Stimulated activated CD4-positive, alpha-beta T cell treated with anti-CD3 and anti-CD28 coated beads, Interleukin-2, amount 100 ng/mL, for 4 hours (primary cell): ENCODE results near the gene RUNDC1.
"Not testable (repeated sequence)": the region's sequence is repeated elsewhere in the genome, so short reads cannot be mapped to it uniquely, and the experiment has no call there.

Experiments
- DNase-seq: peaks from one replicate; pipeline ENCODE4 v3.0.0-alpha.2; 2020; ENCODE audit warnings: low read depth

The RUNDC1 gene

DNA sequence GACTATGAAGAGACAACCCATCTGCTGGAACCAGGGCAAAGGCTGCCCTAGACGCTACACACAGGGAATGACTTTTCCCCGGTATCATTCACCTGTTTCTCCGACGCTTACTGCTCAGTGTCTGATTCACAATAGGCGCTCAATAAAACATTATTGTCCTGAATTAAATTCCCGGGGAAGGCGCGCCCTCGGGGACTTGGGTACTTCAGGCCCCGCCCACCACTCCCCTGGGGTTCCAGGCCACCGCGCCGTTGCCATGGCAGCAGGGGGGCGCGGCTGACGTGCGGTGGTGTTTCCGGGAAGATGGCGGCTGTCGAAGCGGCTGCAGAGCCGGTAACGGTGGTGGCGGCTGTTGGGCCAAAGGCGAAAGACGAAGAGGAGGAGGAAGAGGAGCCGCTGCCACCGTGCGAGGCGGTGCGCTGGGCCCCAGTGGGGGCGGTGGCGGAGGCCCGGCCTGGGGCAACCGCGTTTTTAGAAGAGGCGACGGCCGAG lies at the start of gene RUNDC1:
RUNDC1 (plus strand) TSS at position 292 of the 492 bp plus-strand sequence; CDS start at position 304, 12 bp downstream.
- DNase-seq: peak; percentile 91

DNA sequence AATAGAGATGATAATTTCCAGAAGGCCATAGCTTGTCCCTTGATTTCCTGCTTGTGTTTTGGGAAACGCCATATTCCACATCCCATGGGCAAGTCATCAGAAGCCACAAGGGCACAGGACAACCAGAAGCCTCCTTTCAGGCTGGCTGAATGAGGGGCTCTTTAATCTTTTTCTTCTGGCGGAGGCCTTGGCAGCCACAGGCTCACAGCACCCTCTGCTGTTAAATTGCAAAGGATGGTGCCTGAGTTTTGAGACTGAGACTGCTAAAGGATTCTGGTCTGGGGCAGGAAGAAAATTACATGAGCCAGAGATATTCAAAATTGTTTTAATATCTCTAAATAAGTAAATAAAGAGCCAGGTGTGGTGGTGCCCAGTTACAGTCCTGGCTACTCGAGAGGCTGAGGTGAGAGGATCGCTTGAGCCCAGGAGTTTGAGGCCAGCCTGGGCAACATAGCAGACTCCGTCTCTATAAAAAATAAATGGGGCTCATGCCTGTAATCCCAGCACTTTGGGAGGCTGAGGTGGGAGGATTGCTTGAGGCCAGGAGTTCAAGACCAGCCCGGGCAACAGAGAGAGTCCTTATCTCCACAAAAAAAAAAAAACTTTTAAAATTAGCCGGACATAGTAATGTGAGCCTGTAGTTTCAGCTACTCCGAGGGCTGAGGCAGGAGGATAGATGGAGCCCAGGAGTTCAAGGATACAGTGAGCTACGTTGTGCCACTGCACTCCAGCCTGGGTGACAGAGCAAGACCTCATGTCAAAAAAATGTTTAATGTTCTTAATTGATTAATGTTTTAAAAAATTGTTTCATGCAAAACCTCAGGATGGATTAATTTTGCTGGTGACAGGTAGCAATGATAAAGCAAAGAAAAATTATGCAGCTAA lies 42.4 kb upstream of the RUNDC1 start:
- DNase-seq: no peak

DNA sequence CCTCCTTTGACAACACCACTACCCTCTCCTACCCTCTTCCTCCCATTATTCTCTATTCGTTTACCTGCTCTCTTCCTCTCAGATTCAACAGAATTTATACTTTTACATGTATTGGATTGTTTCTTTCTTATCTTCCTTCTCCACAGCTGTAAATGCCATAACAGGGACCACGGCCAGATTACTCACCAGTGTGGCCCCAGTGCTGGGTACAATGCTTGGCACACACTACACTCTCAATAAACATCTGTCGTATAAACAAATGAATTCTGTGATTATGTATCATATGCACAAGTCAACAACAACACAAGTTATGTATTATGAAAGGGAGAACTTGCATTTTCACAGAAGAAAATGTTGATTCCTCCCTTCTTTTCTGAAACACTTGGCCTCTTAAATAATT lies 36.2 kb upstream of the RUNDC1 start:
- DNase-seq: no peak

DNA sequence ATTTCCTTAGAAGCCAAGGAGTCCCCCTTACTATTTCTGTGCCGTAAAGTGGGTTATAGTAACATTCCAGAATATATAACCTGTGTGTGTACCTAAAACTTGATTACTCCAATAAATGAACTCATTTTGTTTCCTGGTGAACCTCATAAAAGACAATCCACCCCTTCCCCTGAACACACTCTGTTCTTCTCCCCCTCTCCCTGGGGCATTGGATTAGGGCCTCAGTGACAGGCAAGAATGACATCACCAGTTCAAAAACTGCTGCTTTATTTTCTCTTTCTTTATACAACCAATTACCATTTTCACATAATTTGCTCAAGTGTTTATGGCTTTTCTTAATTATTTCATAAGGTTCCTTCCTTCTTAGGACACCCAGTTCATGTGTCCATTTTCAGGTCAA lies 33.6 kb upstream of the RUNDC1 start:
- DNase-seq: no peak

DNA sequence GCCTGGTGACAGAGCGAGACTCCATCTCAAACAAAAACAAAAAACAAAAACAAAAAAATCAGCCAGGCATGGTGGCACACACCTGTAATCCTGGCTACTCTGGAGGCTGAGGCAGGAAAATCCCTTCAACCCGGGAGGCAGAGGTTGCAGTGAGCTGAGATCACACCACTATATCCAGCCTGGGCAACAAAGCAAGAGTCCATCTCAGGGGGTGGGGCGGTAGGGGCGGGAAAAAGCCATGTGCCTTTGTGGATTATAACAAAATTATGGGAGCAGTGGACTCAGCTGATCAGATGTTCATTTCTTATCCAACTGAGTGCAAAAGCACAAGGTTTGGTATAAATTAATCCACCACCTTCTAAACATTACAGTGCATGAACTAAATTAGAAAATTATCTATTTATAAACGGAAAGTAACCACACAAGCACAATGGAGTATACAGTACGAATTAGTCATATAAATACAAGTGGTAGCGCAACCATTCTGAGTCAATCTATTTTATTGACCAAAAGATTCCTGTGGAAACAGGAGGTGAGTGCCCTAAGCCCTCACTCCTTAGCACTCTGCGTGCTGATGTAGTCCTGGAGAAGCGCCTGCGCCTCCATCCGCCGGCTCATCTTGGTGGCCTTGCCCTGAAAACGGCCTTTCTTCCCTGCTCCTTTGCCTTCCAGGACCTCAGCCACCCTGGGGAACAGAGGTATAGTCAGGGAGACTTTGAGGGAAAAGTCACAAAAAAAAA lies 30.2 kb upstream of the RUNDC1 start:
- no peak for DNase-seq

DNA sequence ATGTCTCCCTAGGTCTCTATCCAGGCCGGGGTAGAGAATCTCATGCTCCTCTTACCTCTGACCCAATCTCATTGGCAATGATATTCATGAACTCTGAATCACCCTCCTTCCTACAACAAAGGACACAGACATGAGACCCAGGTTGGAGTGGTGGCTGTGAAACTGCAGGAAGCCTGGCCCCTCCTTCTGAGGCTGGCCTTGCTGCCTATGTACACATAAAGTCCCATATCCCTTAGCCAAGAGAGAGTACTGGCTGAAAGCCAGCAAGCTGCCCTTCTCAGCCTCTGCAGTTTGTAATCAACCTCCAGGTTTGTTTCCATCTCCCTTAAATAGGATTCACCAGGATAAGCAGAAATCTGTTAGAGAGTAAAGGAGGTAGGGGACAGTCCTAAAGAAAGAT lies 26.7 kb upstream of the RUNDC1 start:
- DNase-seq: no peak

DNA sequence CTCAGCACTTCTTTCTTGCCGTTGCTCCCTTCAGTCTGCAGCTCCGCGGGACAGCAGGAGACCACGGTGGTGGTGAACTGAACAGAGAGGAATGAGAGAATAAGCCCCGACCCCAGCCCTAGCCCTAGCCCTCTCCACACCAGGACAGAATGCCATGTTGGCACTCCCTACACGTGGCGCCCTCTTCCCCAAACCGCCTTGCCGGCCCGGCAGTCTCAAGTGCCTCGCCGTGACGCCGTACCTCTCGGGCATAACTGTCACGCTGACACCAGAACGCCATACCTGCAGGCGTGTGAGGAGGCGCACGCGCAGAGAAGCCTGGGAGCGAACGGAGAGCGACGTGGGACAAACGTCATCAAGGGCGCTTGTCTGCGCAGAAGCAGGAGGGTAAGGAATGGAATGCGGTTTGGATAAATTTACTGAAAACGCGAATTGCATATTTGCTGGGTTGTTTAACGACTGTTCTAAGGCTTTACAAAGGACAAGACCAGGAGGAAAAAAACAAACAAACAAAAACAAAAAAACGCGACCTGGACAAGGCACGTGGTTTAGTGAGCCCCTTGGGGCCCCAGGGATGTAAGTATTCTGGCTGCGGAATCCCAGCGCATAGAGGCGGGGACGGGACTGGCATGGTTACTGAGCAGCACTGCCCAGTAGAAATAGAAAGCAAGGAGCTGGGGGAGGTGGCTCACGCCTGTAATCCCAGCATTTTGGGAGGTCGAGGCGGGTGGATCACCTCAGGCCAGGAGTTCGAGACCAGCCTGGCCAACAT lies 16.0 kb upstream of the RUNDC1 start, which contains the start of gene AARSD1:
AARSD1 (minus strand) TSS at position 294 of the 772 bp plus-strand sequence; CDS start at position 280, 14 bp downstream.
- peak; percentile 85 for DNase-seq

DNA sequence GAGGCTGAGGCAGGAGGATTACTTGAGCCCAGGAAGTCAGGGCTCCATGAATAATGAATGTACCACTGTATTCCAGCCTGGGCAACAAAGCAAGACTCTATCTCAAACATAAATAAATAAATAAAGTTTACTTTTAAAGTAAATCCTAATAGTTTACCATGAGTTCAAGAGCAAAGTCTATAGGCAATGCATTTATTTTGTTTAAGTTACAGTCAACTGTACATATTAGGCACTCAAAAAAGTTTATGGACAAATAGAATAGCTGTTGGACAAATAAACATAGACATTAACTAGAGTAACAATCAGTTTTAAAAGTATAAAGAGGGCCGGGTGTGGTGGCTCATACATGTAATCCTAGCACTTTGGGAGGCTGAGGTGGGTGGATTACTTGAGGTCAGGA lies 12.4 kb upstream of the RUNDC1 start:
- DNase-seq: no peak

DNA sequence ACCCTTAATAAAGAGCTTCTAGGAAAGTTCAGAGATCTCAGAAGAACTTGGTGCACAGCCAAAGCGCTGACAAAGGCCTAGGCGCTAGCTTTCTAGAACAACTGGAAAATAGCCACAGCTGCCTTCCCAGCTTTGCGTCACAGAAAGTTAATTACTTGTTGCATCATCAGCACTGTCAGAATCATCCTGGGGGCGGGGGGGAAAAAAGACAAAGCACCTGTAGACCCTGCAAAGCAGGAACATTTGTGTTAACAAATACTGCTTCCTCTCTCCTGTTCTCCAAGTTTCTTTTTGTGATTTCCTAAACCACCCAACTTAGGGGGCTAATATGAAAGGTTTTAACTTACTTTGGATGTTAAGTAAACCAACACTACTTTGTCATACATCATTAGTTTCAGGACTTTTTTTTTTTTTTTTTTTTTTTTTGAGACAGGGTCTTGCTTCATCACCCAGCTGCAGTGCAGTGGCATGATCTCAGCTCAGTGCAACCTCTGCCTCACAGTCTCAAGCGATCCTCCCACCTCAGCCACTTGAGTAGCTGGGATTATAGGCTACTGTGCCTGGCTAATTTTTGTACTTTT lies 11.3 kb upstream of the RUNDC1 start:
- DNase-seq: no peak

DNA sequence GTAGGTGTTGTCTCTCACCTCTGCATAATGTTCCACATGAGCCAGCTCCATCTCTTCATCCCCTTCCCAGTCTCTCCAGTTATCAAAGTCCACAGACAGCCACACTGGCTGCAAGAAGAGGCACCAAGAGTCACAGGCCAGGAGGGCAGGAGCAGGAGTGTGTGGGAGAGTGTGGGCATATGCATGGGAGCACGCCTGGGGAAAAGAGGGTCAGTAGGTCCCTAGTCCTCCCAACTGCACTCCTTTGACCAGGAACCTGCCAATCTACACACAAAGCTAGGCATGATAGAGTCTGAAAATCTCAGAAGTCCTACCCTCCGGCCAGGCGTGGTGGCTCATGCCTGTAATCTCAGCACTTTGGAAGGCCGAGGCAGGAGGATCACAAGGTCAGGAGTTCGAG lies 8.8 kb upstream of the RUNDC1 start:
- DNase-seq: no peak

DNA sequence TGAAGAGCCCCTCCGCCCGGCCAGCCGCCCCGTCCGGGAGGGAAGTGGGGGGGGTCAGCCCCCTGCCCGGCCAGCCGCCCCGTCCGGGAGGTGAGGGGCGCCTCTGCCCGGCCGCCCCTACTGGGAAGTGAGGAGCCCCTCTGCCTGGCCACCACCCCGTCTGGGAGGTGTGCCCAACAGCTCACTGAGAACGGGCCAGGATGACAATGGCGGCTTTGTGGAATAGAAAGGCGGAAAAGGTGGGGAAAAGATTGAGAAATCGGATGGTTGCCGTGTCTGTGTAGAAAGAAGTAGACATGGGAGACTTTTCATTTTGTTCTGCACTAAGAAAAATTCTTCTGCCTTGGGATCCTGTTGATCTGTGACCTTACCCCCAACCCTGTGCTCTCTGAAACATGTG lies 7.0 kb upstream of the RUNDC1 start:
- not testable (repeated sequence) for DNase-seq

DNA sequence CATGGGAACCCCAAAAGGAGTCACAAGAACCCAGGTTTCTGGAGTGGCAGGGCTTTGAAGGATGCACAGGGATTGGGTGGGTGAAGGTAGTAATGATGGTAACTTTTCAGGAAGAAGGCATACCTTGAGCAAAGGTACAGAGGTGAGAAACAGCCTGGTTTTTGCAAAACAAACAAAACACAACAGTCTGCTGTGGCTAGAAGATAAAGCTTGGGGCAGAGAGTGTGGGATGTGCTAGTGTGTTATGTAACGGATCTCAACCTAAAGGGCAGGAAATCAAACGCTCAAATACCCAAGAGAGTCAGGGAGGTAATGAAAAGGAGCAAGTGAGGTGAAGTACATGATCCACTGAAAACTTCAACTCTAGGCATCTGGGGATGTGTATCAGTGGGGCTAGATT lies 5.1 kb upstream of the RUNDC1 start:
- no peak for DNase-seq

DNA sequence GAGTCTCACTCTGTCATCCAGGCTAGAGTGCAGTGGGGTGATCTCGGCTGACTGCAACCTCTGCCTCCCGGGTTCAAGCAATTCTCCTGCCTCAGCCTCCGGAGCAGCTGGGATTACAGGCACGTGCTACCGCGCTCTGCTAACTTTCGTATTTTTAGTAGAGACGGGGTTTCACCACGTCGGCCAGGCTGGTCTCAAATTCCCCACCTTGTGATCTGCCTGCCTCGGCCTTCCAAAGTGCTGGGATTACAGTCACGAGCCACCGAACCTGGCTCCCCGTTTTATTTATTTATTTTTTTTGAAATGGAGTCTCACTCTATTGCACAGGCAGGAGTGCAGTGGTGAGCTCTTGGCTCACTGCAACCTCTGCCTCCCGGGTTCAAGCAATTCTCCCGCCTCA lies 4.7 kb upstream of the RUNDC1 start:
- DNase-seq: not testable (repeated sequence)

DNA sequence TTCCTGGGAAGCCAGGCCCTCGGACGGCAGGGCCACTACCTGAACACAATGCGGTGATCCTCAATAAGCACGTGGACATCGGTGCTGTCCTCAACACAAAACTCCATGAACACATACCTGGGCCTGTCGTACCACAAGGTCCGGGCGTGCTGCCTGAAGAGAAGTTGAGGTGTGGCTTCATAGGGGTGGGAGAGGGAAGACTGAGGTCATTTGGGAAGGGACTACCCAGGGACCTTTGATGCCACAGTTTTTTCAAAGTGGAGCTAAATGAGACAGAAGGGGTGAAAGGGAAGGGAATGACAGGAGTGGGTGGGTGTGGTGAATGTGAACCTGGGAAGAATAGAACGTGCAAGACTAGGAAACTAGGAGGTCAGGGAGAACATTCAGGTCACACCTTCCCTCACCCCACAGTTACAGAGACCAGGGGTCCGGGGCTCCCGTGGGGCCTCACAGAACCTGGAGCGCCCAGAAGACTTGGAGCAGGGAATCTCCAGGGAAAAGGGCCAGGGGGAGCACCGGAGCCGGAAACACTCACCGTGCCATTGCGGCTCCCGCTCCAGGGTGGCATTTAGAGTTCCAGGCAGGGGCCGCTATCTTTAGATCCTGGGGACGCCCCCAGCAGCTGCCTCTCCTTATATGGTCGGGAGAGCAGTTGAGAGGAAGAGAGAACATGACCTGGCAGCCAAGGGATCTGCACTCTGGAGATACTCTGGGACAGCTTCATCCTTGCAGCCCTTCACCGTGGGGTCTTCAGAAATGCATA lies 673 bp upstream of the RUNDC1 start, which contains the start of gene PTGES3L:
PTGES3L (minus strand) TSS at position 570 of the 763 bp plus-strand sequence; CDS start at position 543, 27 bp downstream.
- DNase-seq: no peak

DNA sequence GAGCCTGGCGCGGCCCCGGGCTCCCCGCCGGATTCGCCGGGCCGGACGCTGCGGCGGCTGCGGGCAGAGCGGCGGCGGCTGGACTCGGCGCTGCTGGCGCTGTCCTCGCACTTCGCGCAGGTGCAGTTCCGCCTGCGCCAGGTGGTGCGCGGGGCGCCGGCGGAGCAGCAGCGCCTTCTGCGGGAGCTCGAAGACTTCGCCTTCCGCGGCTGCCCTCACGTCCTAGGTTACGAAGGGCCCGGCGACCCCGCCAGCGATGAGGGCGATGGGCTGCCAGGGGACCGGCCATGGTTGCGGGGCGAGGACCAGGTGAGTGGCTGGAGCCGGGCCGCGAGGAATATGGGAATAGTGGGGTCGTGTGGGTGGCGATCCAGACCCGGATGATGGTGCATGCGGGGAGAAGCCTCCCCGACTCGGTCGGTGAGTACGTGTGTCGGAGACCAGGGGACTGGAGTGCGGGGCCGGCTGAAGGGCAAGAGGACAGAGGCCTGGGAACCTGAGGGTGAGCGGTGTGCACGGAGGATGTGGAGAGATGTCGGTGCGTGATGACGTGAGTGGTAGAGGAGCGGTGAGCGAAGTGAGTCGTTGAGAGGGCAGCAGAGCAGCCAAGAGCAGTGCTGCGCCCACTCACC lies 517 bp downstream of the RUNDC1 start:
- DNase-seq: peak; percentile 55

DNA sequence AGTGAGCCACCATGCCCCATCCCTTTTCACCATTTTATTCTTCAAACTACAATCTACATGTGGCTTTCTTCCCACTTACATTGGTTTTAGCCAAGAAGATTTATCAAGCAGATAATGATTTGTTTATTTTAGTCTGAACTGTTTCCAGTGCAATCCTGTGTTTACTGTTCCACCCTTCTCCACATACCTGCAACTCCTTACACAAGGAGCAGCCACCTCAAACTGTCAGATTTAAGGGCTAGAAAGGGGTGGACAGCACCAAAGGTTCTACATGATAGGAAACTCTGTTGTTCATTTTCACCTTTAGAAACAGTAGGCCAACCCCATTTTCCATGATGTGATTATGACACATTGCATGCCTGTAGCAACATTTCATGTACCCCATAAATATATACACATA lies 1.9 kb downstream of the RUNDC1 start:
- no peak for DNase-seq

DNA sequence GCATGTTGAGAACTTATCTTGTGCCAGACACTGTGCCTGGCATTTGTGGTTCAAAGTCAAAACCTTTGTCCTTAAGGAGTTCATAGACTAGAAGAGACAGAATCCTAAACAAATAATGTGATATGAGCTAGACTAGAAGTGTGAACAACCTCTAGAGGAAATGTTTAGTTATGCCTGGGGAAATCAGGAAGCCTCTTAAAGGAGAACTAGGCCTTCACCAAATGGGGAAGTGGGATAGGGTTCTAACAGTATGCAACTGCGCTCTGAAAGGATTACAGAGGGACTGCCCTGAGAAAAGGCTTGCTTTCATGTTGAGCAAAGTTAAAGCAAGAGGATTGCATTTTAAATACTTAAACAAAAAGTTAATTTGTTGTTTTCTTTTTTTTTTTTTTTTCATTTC lies 4.9 kb downstream of the RUNDC1 start:
- DNase-seq: no peak

DNA sequence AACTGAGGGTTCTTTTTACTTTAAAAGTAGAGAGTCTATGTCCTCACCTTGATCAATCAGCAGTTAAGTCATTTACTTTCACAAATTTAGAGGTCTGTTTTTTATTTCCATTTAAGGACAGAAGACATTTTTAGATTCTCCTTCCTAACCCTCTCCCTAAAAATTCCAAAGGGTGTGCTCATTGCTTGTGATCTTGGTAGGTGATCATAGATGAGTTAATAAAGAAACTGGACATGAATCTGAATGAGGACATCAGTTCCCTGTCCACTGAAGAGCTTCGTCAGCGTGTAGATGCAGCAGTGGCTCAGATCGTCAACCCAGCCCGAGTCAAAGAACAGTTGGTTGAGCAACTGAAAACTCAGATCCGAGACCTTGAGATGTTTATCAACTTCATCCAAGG lies 8.8 kb downstream of the RUNDC1 start:
- DNase-seq: no peak

DNA sequence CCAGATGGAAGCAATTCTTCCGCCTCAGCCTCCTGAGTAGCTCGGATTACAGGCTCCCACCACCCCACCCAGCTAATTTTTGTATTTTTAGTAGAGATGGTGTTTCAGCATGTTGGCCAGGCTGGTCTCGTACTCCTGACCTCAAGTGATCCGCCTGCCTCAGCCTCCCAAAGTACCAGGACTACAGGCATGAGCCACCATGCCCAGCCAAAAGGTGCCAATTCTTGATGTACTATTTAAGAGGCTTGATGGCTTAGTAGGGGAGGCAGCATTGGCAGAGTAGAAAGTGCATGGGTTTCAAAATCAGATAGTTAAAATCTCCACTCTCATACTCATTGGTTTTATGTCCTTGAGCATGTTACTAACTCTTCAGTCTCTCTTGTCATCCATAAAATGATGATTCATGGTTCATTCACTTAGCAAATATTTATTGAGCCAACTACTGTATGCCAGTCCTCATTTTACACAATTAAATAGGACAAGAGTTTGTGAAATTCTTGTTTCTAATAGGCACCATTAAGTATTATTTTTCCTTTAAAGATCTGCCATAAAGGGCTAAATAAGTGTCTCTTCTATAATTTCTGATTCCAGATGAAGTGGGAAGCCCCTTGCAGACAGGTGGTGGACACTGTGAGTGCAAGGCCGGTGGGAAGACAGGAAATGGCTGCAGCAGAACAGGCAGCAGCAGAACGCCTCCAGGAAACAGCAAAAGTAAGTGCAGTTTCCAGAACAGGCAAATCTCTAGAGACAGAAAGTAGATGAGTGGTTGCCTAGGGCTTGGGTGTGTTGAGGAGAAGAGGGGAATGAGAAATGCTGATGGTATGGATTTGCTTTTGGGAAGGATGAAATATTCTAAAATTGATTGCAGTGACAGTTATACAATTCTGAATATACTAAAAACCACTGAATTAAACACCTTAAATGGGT lies 9.6 kb downstream of the RUNDC1 start:
- DNase-seq: no peak
